Measurements from ENCODE around the gene TOR2A. TPM values are rescaled to one million over a fixed set of nuclear protein-coding genes. Genes with fewer than 3 reads are reported as not detected.

Gene TOR2A
- total RNA-seq, 3 donors from 2014 or later (not counting 1 experiment from before 2014, with no cell fraction given), result 20.9 to 27.8 (median 23.7) TPM

- intact Hi-C loops (cut with micrococcal nuclease), result loop anchor here (10.0 kb wide), 1 partner anchor 291 kb away; the partner anchor contains the start of genes NAIF1 and SLC25A25
- H3K27ac ChIP-seq (ENCODE audit: low read length), result no peak overlapping the region
- H3K4me3 Mint-ChIP-seq, result peak overlapping the region; percentile 57
- WGBS (ENCODE audit: insufficient coverage), result 90% methylated on average over 10 of the region's 10 CpGs
- no peaks in the 10 kb centered on the region for H3K27me3 ChIP-seq (ENCODE audit: control insufficient read depth, insufficient read depth, low read length)
- H3K4me1 Mint-ChIP-seq, result peaks cover 48 to 64% of the 10 kb centered on the region in 2 donors
- no peak for DNase-seq
- H3K27ac Mint-ChIP-seq, result peak overlapping the region; percentile 72
- H3K36me3 Mint-ChIP-seq, result no peaks in the 10 kb centered on the region
- H3K36me3 ChIP-seq (ENCODE audit: control insufficient read depth, insufficient read depth, low read length), result peaks cover 35% of the 10 kb centered on the region
- no peak overlapping the region for H3K4me3 ChIP-seq (ENCODE audit: low read length)
- no peaks in the 10 kb centered on the region for H3K9me3 Mint-ChIP-seq
- no peaks in the 10 kb centered on the region for H3K27me3 Mint-ChIP-seq (ENCODE audit: low read depth in 2 of 2)
- H3K9me3 ChIP-seq (ENCODE audit: control insufficient read depth, insufficient read depth, low read length), result no peaks in the 10 kb centered on the region
- TF ChIP-seq CTCF (IDR thresholded peaks at IDR 0.05), result no peak
- ATAC-seq, result no peak
- peaks cover 72% of the 10 kb centered on the region for H3K4me1 ChIP-seq (ENCODE audit: control insufficient read depth, insufficient read depth, low read length)
Measured at GRCh38 chr9:127773981-127774380, 38.9 kb upstream of the TOR2A start.

GRCh38 chr9:127773272-127773671 is 38.2 kb upstream of the TOR2A start:
- Histone ChIP-seq H3K4me3 (ENCODE audit: low read length) (no peak overlapping the region), H3K36me3 (ENCODE audit: control insufficient read depth, insufficient read depth, low read length) (peaks cover 40% of the 10 kb centered on the region), H3K27me3 (ENCODE audit: control insufficient read depth, insufficient read depth, low read length) (no peaks in the 10 kb centered on the region), H3K27ac (ENCODE audit: low read length) (no peak overlapping the region), H3K9me3 (ENCODE audit: control insufficient read depth, insufficient read depth, low read length) (no peaks in the 10 kb centered on the region), H3K4me1 (ENCODE audit: control insufficient read depth, insufficient read depth, low read length) (peaks cover 72% of the 10 kb centered on the region)
- Mint-ChIP-seq H3K9me3 (no peaks in the 10 kb centered on the region), H3K27ac (peak overlapping the region; percentile 72 to 99), H3K4me3 (peak overlapping the region; percentile 37), H3K36me3 (no peaks in the 10 kb centered on the region), H3K27me3 (ENCODE audit: low read depth in 2 of 2) (no peaks in the 10 kb centered on the region), H3K4me1 (peaks cover 52 to 64% of the 10 kb centered on the region in 2 donors)
- ATAC-seq, result no peak
- no peak for TF ChIP-seq CTCF (IDR thresholded peaks at IDR 0.05)
- no peak for DNase-seq
- intact Hi-C loops (cut with micrococcal nuclease), result loop anchor here (10.0 kb wide), 1 partner anchor 292 kb away; the partner anchor contains the start of genes NAIF1 and SLC25A25
- 94% methylated on average over 3 of the region's 3 CpGs for WGBS (ENCODE audit: insufficient coverage)

DNA sequence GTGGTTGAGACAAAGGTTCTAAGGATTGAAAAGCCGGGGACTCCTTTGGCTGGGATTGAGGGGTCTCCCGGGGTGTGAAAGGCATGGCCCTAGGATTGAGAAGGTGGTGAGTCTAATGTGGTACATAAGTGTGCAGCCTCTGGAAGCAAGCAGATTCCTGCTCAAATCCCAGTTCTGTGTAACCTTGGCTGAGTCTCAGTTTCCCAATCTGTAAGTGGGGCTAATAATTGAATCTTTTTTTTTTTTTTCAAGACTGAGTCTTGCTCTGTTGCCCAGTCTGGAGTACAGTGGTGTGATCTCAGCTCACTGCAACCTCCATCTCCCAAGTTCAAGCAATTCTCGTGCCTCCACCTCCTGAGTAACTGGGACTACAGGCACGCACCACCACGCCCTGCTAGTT is 37.5 kb upstream of the TOR2A start:
- peaks cover 77% of the 10 kb centered on the region for H3K4me1 ChIP-seq (ENCODE audit: control insufficient read depth, insufficient read depth, low read length)
- no peaks in the 10 kb centered on the region for H3K27me3 Mint-ChIP-seq (ENCODE audit: low read depth in 2 of 2)
- 96% methylated on average over 5 of the region's 5 CpGs for WGBS (ENCODE audit: insufficient coverage)
- no peak for TF ChIP-seq CTCF (IDR thresholded peaks at IDR 0.05)
- no peaks in the 10 kb centered on the region for H3K9me3 Mint-ChIP-seq
- no peaks in the 10 kb centered on the region for H3K36me3 Mint-ChIP-seq
- intact Hi-C loops (cut with micrococcal nuclease), result loop anchor here (10.0 kb wide), 1 partner anchor 292 kb away; the partner anchor contains the start of genes NAIF1 and SLC25A25
- peak overlapping the region; percentile 72 to 99 for H3K27ac Mint-ChIP-seq
- ATAC-seq, result no peak
- no peaks in the 10 kb centered on the region for H3K27me3 ChIP-seq (ENCODE audit: control insufficient read depth, insufficient read depth, low read length)
- no peak overlapping the region for H3K27ac ChIP-seq (ENCODE audit: low read length)
- no peak overlapping the region for H3K4me3 Mint-ChIP-seq
- peaks cover 47% of the 10 kb centered on the region for H3K36me3 ChIP-seq (ENCODE audit: control insufficient read depth, insufficient read depth, low read length)
- DNase-seq, result no peak
- peaks cover 49 to 63% of the 10 kb centered on the region in 2 donors for H3K4me1 Mint-ChIP-seq
- no peak overlapping the region for H3K4me3 ChIP-seq (ENCODE audit: low read length)
- no peaks in the 10 kb centered on the region for H3K9me3 ChIP-seq (ENCODE audit: control insufficient read depth, insufficient read depth, low read length)
